ENCODE measurements around the gene PLCL2.

PLCL2 gene

DNA sequence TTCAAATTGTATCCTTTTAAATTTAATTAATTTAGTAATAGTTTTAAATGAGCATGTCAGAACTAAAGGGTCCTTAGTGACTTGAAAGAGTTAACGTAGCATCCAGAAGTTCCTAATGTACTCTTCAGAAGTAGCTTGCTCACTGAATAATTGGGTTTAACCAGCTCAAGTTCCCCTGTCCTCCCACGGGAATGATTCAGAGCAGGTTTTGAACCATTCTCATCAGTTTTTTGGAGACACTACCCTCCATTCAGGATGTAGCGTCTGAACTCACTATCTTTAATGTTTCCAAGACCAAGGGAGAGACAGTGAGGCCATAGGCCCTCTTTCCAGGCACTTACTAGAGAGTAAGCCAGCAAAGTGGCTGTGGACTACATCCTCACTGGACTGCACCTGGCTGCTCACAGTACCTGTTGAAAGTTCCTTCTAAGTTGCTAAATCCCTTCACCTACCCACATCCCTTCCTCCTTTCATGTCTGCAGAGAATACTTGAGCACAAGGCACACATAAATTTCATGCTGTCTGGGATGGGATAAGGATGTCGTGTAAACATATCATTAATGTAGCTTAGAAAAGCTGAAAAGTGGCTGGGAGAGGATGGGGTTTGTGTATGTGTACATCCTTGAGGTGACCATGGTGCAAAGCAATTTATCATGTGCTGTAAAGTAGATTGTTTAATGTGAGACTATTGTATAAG lies 146.3 kb downstream of the PLCL2 start:
- H3K4me3 Mint-ChIP-seq: no peak overlapping the region
- peak overlapping the region; percentile 6 for H3K27ac Mint-ChIP-seq
- no peaks in the 10 kb centered on the region for H3K27me3 Mint-ChIP-seq
- no peaks in the 10 kb centered on the region for H3K9me3 Mint-ChIP-seq
- H3K4me1 Mint-ChIP-seq (ENCODE audit: low read depth): peaks cover 86% of the 10 kb centered on the region
- DNase-seq: no peak
- peaks cover 7% of the 10 kb centered on the region for H3K36me3 Mint-ChIP-seq (ENCODE audit: low read depth)

DNA sequence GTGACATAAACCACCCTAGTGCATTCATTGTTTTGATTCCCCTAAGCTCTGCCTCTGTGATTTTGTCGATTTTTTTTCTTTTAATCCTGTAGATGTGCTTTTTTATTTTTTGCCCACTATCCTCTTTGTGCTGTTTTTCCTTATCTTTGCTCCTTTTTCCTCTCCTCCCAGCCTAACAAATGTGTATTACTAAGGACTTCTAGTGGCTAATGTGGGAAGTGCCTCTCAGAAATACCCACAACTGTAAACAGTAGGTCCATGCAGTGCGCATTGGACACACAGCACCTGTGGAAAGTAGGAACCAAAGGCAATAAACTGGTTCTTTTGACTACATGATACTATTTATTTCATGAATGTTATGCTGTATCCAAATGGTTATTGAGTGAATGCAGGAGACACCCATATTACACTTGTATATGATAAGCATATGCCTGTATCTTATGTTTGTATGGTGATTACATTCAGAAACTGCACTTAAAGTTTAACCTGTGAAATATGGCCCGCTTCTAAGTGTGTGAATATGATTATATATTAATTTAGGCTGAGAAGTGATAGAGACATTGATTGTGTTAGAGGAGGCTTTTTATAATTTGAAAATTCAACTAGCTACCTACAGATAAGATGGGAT lies 147.8 kb downstream of the PLCL2 start:
- no peak for DNase-seq
- Mint-ChIP-seq H3K9me3 (no peaks in the 10 kb centered on the region), H3K36me3 (ENCODE audit: low read depth) (peaks cover 11% of the 10 kb centered on the region), H3K27me3 (no peaks in the 10 kb centered on the region), H3K4me1 (ENCODE audit: low read depth) (peaks cover 86% of the 10 kb centered on the region), H3K27ac (no peak overlapping the region), H3K4me3 (no peak overlapping the region)

DNA sequence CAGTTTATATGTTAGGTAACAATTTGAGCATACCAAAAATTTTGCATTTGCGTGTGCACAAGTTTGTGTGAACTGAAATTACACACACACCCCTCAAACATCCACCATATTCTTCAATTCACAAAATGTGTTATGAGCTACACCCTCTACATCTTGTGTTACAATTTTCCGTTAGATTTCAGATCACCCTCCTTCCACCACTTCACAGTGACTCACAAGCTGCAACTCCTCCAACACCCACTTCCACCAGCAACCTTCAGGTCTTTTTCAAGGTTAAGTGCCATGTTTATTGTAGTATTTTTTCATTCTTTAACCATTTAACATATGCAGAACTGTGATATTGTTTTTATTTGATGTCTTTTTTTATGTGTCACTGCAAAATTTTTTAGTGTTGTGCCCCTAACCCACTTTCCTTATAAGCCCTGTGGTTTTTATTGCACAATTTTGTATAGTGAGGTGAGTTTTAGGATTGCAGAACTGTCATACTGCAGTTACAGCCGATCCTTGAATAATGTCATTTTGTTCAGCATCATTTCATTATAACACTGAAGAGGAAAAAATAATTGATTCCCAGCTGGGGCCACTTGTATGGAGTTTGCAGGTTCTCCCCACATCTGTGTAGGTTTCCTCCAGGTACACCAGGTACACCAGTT lies 148.9 kb downstream of the PLCL2 start:
- no peak overlapping the region for H3K4me3 Mint-ChIP-seq
- no peaks in the 10 kb centered on the region for H3K27me3 Mint-ChIP-seq
- H3K9me3 Mint-ChIP-seq: no peaks in the 10 kb centered on the region
- peaks cover 11% of the 10 kb centered on the region for H3K36me3 Mint-ChIP-seq (ENCODE audit: low read depth)
- peak overlapping the region; percentile 74 for H3K27ac Mint-ChIP-seq
- no peak for DNase-seq
- H3K4me1 Mint-ChIP-seq (ENCODE audit: low read depth): peaks cover 80% of the 10 kb centered on the region

DNA sequence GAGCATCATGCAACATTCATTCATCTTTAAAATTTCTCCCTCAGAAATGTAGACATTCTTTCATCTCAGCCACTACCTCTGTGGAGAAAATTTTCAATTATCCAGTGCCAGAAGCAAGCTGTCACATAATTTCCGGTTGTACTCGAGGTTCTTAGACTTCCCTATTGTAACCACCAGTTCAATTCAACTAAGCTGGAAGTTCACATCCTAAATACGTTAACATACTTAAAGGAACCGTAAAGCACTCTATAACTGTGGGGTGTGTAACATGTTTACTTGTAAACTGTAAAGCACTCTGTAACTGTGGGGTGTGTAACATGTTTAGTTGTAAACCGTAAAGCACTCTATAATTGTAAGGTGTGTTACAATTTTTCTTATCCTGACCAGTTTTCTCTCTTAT lies 150.3 kb downstream of the PLCL2 start:
- no peak overlapping the region for H3K27ac Mint-ChIP-seq
- no peaks in the 10 kb centered on the region for H3K27me3 Mint-ChIP-seq
- no peak overlapping the region for H3K4me3 Mint-ChIP-seq
- H3K9me3 Mint-ChIP-seq: no peaks in the 10 kb centered on the region
- no peak for DNase-seq
- H3K4me1 Mint-ChIP-seq (ENCODE audit: low read depth): peaks cover 80% of the 10 kb centered on the region
- H3K36me3 Mint-ChIP-seq (ENCODE audit: low read depth): peaks cover 11% of the 10 kb centered on the region

DNA sequence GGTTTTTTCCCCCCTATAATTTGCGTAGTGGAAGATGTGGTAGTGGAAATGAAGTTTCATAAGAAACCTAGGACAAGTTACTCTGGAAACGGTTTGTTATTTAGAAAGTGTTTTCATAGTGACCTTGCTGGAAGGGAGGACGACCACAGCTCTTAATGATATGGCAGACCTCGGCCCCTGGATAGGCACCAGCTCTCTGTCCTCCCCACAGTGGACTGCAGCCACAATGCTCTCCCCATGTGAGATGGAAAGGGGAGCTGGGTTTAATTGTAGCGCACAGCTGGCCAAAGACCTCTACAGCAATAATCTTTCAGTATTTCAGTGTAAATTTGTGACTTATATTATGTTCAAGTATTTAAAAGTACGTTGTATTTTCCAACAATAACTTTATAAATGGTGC lies 151.2 kb downstream of the PLCL2 start:
- no peak overlapping the region for H3K27ac Mint-ChIP-seq

DNA sequence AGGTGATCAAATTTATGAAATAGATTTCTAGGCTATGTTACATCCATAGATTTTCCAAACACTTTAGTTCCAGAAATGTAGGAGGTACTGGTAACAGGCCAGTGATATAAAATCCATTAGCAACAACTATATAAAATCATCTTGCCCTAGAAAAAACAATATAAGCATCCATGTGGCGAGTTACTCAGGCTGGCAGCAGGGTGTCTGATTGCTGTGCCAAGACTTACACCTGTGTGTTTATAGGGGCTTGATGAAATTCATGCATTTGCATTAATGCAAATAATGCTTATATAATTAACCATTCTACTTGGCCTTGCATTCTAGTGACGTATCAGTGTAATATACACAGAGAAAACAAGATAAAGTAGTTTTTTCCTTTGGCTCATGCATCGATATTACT lies 153.4 kb downstream of the PLCL2 start:
- no peaks in the 10 kb centered on the region for H3K9me3 Mint-ChIP-seq
- H3K27me3 Mint-ChIP-seq: no peaks in the 10 kb centered on the region
- H3K27ac Mint-ChIP-seq: no peak overlapping the region
- peaks cover 20% of the 10 kb centered on the region for H3K36me3 Mint-ChIP-seq (ENCODE audit: low read depth)
- DNase-seq: no peak
- no peak overlapping the region for H3K4me3 Mint-ChIP-seq
- peaks cover 63% of the 10 kb centered on the region for H3K4me1 Mint-ChIP-seq (ENCODE audit: low read depth)

More for the DNA sequence above, 151.2 kb downstream of the PLCL2 start:
- Mint-ChIP-seq H3K4me1 (ENCODE audit: low read depth) (peaks cover 80% of the 10 kb centered on the region), H3K9me3 (no peaks in the 10 kb centered on the region), H3K27me3 (no peaks in the 10 kb centered on the region), H3K4me3 (no peak overlapping the region), H3K36me3 (ENCODE audit: low read depth) (peaks cover 11% of the 10 kb centered on the region)
- no peak for DNase-seq

DNA sequence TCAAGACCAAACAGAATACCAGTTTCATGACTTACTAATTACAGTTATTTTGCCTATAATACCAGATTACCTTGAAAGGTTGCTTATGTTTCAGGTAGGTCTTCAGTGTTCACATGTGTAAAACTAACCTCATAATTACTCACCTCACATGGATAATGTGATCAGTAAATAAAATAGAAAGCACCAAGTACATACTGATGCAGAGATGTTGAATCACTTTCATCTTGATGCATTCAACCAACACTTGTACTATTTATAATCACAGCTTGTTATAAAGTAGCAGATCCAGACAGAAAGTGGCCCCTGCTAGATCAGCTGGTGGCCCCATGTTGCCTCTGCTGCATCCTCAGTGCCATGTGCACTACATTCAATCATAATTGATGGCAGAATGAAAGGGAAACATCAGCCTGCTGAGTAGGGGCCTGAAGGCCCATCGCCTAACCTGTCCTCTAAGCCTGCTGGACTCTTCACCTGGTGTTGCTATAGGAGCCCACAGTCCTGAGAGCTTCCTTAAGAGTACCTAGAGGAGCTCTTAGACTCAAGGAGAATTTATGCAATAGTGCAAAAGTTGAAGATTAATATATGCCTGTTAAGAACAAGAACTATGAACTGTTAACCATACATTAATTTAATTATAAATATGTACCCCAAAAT lies 154.3 kb downstream of the PLCL2 start:
- peak overlapping the region; percentile 47 for H3K27ac Mint-ChIP-seq

DNA sequence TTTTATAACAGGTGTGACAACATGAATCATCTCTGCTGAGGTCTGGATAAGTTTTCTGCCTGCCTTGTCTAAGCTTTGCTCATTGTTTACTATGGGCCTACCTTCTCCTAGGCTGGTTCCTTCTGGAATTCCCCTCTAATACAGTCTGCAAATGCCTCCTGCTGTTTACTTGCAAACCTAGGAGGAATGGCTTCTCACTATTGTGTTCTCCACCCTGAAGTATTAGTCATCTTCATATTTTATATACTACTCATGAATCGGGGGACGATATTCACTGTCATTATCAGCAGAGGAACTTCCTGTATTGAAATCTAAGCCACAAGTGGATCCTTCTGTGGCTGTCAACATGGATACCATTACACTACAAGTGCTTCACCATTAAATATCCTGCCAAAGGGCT lies 154.8 kb downstream of the PLCL2 start:
- Mint-ChIP-seq H3K36me3 (ENCODE audit: low read depth) (peaks cover 29% of the 10 kb centered on the region), H3K27me3 (no peaks in the 10 kb centered on the region), H3K27ac (peak overlapping the region; percentile 78), H3K9me3 (no peaks in the 10 kb centered on the region), H3K4me3 (no peak overlapping the region), H3K4me1 (ENCODE audit: low read depth) (peaks cover 57% of the 10 kb centered on the region)
- DNase-seq: no peak

More for the DNA sequence above, 154.3 kb downstream of the PLCL2 start:
- Mint-ChIP-seq H3K36me3 (ENCODE audit: low read depth) (peaks cover 27% of the 10 kb centered on the region), H3K27me3 (no peaks in the 10 kb centered on the region), H3K4me3 (no peak overlapping the region), H3K4me1 (ENCODE audit: low read depth) (peaks cover 59% of the 10 kb centered on the region), H3K9me3 (no peaks in the 10 kb centered on the region)
- no peak for DNase-seq

DNA sequence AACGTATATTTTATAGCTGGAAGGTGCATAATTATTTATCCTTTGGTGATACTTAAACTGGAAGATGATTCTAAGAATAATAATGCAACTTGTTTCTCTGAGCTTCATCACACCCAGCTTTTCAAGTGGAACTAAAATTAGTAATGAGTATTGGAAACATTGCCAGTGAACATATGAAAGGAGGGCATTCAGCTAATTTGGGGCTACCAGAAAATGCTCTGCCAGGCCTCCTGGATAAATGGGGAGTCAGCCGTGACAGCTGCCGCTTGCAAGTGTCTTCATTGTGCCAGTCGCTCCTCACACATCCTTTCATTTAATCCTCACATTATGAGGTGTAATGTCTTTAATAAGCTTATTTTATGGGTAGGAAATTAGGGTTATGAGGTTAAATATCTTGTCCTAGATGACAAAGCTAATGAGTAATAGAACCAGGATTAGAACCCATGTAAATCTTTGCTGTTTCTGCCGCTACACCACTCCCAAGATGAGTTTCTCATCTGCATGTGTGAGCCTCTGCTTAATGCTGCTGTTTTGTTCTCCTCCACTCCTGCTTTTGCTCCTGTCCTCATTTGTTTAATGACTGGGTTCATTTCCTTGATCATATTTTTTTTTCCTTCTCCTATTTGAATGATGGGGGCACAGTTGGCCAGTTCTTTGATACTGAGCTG lies 155.7 kb downstream of the PLCL2 start:
- no peak overlapping the region for H3K4me3 Mint-ChIP-seq
- H3K27me3 Mint-ChIP-seq: no peaks in the 10 kb centered on the region
- DNase-seq: no peak
- H3K4me1 Mint-ChIP-seq (ENCODE audit: low read depth): peaks cover 57% of the 10 kb centered on the region
- no peaks in the 10 kb centered on the region for H3K9me3 Mint-ChIP-seq
- H3K36me3 Mint-ChIP-seq (ENCODE audit: low read depth): peaks cover 33% of the 10 kb centered on the region
- H3K27ac Mint-ChIP-seq: no peak overlapping the region

DNA sequence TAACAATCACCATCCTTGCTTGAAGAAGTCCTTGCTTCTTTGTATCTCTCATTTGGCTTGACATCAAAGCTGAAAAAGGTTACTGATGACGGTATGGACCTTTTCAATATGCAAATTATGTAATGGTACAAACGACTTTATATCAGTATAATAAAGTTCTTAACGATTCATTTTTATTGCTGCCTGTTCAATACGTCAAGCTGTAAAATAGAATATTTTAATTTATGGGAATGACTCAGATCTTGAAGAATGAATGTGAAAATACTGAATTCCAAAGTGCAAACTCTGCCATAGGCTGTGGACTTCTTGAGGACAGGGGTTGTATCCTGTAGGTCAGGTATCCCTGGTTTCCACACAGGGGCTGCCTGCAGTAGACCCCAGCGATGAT lies 156.2 kb downstream of the PLCL2 start:
- Mint-ChIP-seq H3K27me3 (no peaks in the 10 kb centered on the region), H3K4me1 (ENCODE audit: low read depth) (peaks cover 59% of the 10 kb centered on the region), H3K9me3 (no peaks in the 10 kb centered on the region), H3K36me3 (ENCODE audit: low read depth) (peaks cover 38% of the 10 kb centered on the region), H3K4me3 (no peak overlapping the region), H3K27ac (no peak overlapping the region)
- no peak for DNase-seq

DNA sequence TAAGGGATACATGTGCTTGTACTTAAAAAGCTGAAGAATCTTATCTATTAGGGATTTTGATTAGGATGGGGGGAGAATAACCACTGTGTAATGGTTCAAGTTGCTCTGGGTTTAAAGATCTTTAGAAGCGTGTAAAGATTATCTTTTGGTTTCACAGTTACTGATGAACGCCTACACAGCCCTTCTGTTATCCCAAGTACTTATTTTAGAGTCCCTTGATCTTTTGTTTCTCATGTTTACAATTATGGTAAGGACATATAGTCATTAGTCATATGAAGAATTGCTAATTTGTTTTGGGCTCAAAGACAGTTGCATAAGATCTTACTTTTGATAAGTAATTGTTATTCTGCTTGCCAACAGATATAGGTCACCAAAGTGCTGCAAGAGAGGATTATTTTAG lies 160.1 kb downstream of the PLCL2 start:
- no peak for DNase-seq
- H3K4me1 Mint-ChIP-seq (ENCODE audit: low read depth): peaks cover 46% of the 10 kb centered on the region
- no peaks in the 10 kb centered on the region for H3K27me3 Mint-ChIP-seq
- no peak overlapping the region for H3K27ac Mint-ChIP-seq
- no peak overlapping the region for H3K4me3 Mint-ChIP-seq
- peaks cover 8% of the 10 kb centered on the region for H3K9me3 Mint-ChIP-seq
- peaks cover 70% of the 10 kb centered on the region for H3K36me3 Mint-ChIP-seq (ENCODE audit: low read depth)

DNA sequence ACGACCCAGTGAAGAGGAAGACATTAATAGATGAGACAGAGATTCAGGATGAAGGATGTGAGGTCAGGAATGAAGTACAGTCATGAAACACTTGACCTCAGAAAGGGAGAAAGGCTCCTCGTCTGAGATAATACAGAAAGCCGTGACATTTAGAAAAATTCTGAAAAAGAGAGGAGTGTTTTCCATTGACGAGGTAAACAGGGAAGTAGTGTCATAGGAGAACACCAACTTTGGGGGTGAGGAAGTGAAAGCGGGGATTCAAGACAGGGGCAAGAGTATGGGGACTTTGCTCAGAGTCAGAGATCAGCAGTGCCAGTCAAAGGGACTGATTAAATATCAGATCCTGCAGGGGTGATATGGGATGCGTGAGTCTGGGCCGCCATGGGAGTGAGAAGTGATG lies 160.9 kb downstream of the PLCL2 start:
- peaks cover 78% of the 10 kb centered on the region for H3K36me3 Mint-ChIP-seq (ENCODE audit: low read depth)
- H3K4me3 Mint-ChIP-seq: no peak overlapping the region
- peaks cover 39% of the 10 kb centered on the region for H3K4me1 Mint-ChIP-seq (ENCODE audit: low read depth)
- no peak overlapping the region for H3K27ac Mint-ChIP-seq
- DNase-seq: no peak
- peaks cover 12% of the 10 kb centered on the region for H3K9me3 Mint-ChIP-seq
- H3K27me3 Mint-ChIP-seq: no peaks in the 10 kb centered on the region

DNA sequence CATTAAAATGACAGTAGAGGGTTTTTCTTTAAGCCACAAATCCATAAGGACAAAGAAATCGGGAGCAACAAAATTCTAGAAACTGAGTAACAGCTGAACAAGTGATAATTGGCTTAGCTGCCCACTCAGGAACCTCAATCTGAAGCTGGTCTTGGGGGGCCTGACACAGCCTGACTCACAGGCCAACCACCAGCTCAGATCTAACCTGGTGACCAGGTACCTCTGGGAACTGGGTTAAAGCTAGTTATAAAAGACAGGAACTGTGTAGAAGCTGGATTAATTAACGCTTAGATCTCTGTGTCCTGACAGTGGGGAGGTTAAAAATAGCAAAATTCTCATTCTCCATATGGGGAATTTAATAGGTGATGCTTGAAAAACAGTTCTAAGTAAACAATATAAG lies 161.9 kb downstream of the PLCL2 start:
- Mint-ChIP-seq H3K9me3 (peaks cover 14% of the 10 kb centered on the region), H3K4me3 (no peak overlapping the region), H3K4me1 (ENCODE audit: low read depth) (peaks cover 36% of the 10 kb centered on the region), H3K27ac (no peak overlapping the region), H3K36me3 (ENCODE audit: low read depth) (peaks cover 83% of the 10 kb centered on the region), H3K27me3 (no peaks in the 10 kb centered on the region)
- no peak for DNase-seq

DNA sequence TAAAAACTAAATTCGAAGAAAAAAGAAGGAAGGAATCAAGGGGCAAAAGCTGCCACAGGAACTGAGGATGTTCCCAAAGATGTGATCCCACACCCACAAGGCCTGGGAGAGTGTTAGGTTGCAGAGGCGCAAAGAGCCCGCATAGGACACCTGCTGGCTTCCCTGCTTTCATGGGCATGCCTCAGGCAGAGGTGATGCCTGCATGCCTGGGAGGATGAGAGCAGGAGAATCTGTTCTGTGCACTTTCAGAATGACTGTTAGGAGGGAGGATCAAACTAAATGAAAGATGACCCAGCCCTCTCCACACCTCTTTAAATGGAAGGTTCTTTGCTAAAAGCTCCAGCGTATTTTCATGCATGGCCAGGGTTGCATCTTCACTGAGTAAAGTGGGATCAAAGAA lies 162.4 kb downstream of the PLCL2 start:
- H3K27ac Mint-ChIP-seq: no peak overlapping the region
- H3K36me3 Mint-ChIP-seq (ENCODE audit: low read depth): peaks cover 89% of the 10 kb centered on the region
- no peaks in the 10 kb centered on the region for H3K27me3 Mint-ChIP-seq
- H3K4me1 Mint-ChIP-seq (ENCODE audit: low read depth): peaks cover 36% of the 10 kb centered on the region
- DNase-seq: no peak
- peaks cover 17% of the 10 kb centered on the region for H3K9me3 Mint-ChIP-seq
- H3K4me3 Mint-ChIP-seq: no peak overlapping the region

All from activated T-cell treated with anti-CD3 and anti-CD28 coated beads, Interleukin-2, amount 50 U/mL, for 24 hours (primary cell).